Lower lobe of right lung (tissue), 2 donors: ENCODE data around the gene NISCH. TPM values are rescaled to one million over a fixed set of nuclear protein-coding genes. Genes with fewer than 3 reads are reported as not detected.

ENCODE experiments used
- ATAC-seq, 2 donors: fragments of 200-7000 bp; cut with Tn5 transposase; one replicate each; pipeline ENCODE4 v1.9.1; 2020 to 2022; ENCODE audit warnings: mild to moderate bottlenecking in 2 of 2, moderate library complexity in 2 of 2
- DNase-seq: peaks from one replicate; pipeline ENCODE4 v3.0.0-alpha.2; 2020
- H3K27ac ChIP-seq: fragments of 200-600 bp; one replicate; pipeline ENCODE4 v1.8.0; 2022
- H3K27me3 ChIP-seq: fragments of 200-600 bp; one replicate; pipeline ENCODE4 v1.8.0; 2022; ENCODE audit warnings: low read depth
- H3K36me3 ChIP-seq: fragments of 200-600 bp; one replicate; pipeline ENCODE4 v1.8.0; 2022; ENCODE audit warnings: mild to moderate bottlenecking
- H3K4me1 ChIP-seq: fragments of 200-600 bp; one replicate; pipeline ENCODE4 v1.8.0; 2022
- H3K4me3 ChIP-seq: fragments of 200-600 bp; one replicate; pipeline ENCODE4 v1.8.0; 2022; ENCODE audit warnings: mild to moderate bottlenecking
- H3K9me3 ChIP-seq: fragments of 200-600 bp; one replicate; pipeline ENCODE4 v1.8.0; 2022
- CTCF ChIP-seq: fragments of 200-600 bp; IDR thresholded peaks from one replicate; pipeline ENCODE4 v1.8.0; 2022; ENCODE audit warnings: antibody characterized with exemption, mild to moderate bottlenecking
- intact Hi-C: fragments of 100-400 bp; cut with DNase I; formaldehyde crosslinking; loops from one replicate; pipeline ENCODE4 v1.11.0; 2022
- total RNA-seq: library from RNA; stranded (reverse); fragmentation: NEBNext Ultra II Directional; extraction: Animal tissue kit (Norgen Biotek cat#: 25700); gene quantifications from one replicate; pipeline ENCODE4 v1.2.1, GENCODE V29; 2021
- donor health status: DM: no; HTN: yes; CAD: no; lungs with severe emphysema.

The NISCH gene
- total RNA-seq, 1 donor from 2014 or later, result 90.2 TPM

GRCh38 chr3:52498137-52499054, 43.0 kb downstream of the NISCH start:
- Histone ChIP-seq H3K9me3 (no peaks in the 10 kb centered on the region), H3K4me1 (peaks cover 54% of the 10 kb centered on the region), H3K27ac (no peak overlapping the region), H3K27me3 (no peaks in the 10 kb centered on the region), H3K36me3 (no peaks in the 10 kb centered on the region), H3K4me3 (no peak overlapping the region)
- intact Hi-C loops, result no loop called here
- no peak for TF ChIP-seq CTCF
- DNase-seq (peak; percentile 80), ATAC-seq (peak; percentile 46 to 74)

- TF ChIP-seq CTCF, result no peak
- intact Hi-C loops, result no loop called here
- DNase-seq, result no peak
- Histone ChIP-seq H3K4me3 (no peak overlapping the region), H3K27ac (no peak overlapping the region), H3K27me3 (no peaks in the 10 kb centered on the region), H3K4me1 (peaks cover 28% of the 10 kb centered on the region), H3K9me3 (no peaks in the 10 kb centered on the region), H3K36me3 (peaks cover 15% of the 10 kb centered on the region)
- no peak for ATAC-seq
These were observed 45.6 kb downstream of the NISCH start for GRCh38 chr3:52501046-52501445.

GRCh38 chr3:52502001-52502400, 46.6 kb downstream of the NISCH start:
- H3K27me3 ChIP-seq, result no peaks in the 10 kb centered on the region
- H3K36me3 ChIP-seq, result peaks cover 22% of the 10 kb centered on the region
- intact Hi-C loops, result no loop called here
- DNase-seq (no peak), ATAC-seq (no peak)
- peaks cover 20% of the 10 kb centered on the region for H3K4me1 ChIP-seq
- H3K9me3 ChIP-seq, result no peaks in the 10 kb centered on the region
- H3K4me3 ChIP-seq, result no peak overlapping the region
- TF ChIP-seq CTCF, result no peak
- no peak overlapping the region for H3K27ac ChIP-seq

GRCh38 chr3:52502808-52503350, 47.5 kb downstream of the NISCH start:
- DNase-seq (no peak), ATAC-seq (no peak)
- no peak overlapping the region for H3K27ac ChIP-seq
- no peak overlapping the region for H3K4me3 ChIP-seq
- TF ChIP-seq CTCF, result no peak
- peaks cover 15% of the 10 kb centered on the region for H3K4me1 ChIP-seq
- H3K27me3 ChIP-seq, result no peaks in the 10 kb centered on the region
- peaks cover 25% of the 10 kb centered on the region for H3K36me3 ChIP-seq
- no peaks in the 10 kb centered on the region for H3K9me3 ChIP-seq
- intact Hi-C loops, result no loop called here

- no peak for TF ChIP-seq CTCF
- H3K9me3 ChIP-seq, result no peaks in the 10 kb centered on the region
- no peak for DNase-seq
- H3K36me3 ChIP-seq, result peaks cover 29% of the 10 kb centered on the region
- no peak overlapping the region for H3K4me3 ChIP-seq
- H3K4me1 ChIP-seq, result peaks cover 5% of the 10 kb centered on the region
- H3K27ac ChIP-seq, result no peak overlapping the region
- no peak for ATAC-seq
- no peaks in the 10 kb centered on the region for H3K27me3 ChIP-seq
- intact Hi-C loops, result no loop called here
These were observed 48.5 kb downstream of the NISCH start for GRCh38 chr3:52503788-52504424.
